Measurements from ENCODE around the gene SPSB4.
A peak's percentile ranks its signal among the peaks of the same experiment; 100 is the strongest.
"Not testable (repeated sequence)": the region's sequence is repeated elsewhere in the genome, so short reads cannot be mapped to it uniquely, and the experiment has no call there.

SPSB4 gene

GRCh38 chr3:141050576-141051442 is at the start of gene SPSB4:
TSS of gene SPSB4 (plus strand) at chr3:141051347. CDS start at chr3:141066105, 14,758 bp downstream.
- DNase-seq: peak in 8 of 58 donors; percentile 4 to 29 (median 8)

GRCh38 chr3:141006344-141006743 is 44.8 kb upstream of the SPSB4 start:
- no peak for DNase-seq

GRCh38 chr3:141009496-141009895 is 41.7 kb upstream of the SPSB4 start:
- no peak for DNase-seq

GRCh38 chr3:141011232-141011996 is 39.7 kb upstream of the SPSB4 start:
- DNase-seq: peak; percentile 6 to 88 (median 56)

GRCh38 chr3:141011997-141012262 is 39.2 kb upstream of the SPSB4 start:
- no peak for DNase-seq

GRCh38 chr3:141012571-141012970 is 38.6 kb upstream of the SPSB4 start:
- DNase-seq: no peak

GRCh38 chr3:141015481-141015880 is 35.7 kb upstream of the SPSB4 start:
- DNase-seq: no peak

- DNase-seq: not testable (repeated sequence)
Observed at GRCh38 chr3:141017366-141018322, 33.5 kb upstream of the SPSB4 start.

- no peak for DNase-seq
Observed at GRCh38 chr3:141019244-141019643, 31.9 kb upstream of the SPSB4 start.

GRCh38 chr3:141020143-141020830 is 30.9 kb upstream of the SPSB4 start:
- DNase-seq: no peak

GRCh38 chr3:141021261-141021660 is 29.9 kb upstream of the SPSB4 start:
- no peak for DNase-seq

GRCh38 chr3:141030296-141030695 is 20.9 kb upstream of the SPSB4 start:
- DNase-seq: no peak

GRCh38 chr3:141039589-141039988 is 11.6 kb upstream of the SPSB4 start:
- no peak for DNase-seq

GRCh38 chr3:141044695-141045641 is 6.2 kb upstream of the SPSB4 start:
- no peak for DNase-seq

- DNase-seq: no peak
Observed at GRCh38 chr3:141045849-141046248, 5.3 kb upstream of the SPSB4 start.

- DNase-seq: no peak
Observed at GRCh38 chr3:141047168-141047567, 4.0 kb upstream of the SPSB4 start.

- no peak for DNase-seq
Observed at GRCh38 chr3:141049681-141050080, 1.5 kb upstream of the SPSB4 start.

- peak in 1 of 58 donors; percentile 17 for DNase-seq
Observed at GRCh38 chr3:141051443-141052200, 475 bp downstream of the SPSB4 start.

Measured in anterior cingulate cortex (tissue), 58 donors.